ENCODE results near the gene CAPZB.
"Not testable (repeated sequence)": the region's sequence is repeated elsewhere in the genome, so short reads cannot be mapped to it uniquely, and the experiment has no call there.

Gene CAPZB

DNA sequence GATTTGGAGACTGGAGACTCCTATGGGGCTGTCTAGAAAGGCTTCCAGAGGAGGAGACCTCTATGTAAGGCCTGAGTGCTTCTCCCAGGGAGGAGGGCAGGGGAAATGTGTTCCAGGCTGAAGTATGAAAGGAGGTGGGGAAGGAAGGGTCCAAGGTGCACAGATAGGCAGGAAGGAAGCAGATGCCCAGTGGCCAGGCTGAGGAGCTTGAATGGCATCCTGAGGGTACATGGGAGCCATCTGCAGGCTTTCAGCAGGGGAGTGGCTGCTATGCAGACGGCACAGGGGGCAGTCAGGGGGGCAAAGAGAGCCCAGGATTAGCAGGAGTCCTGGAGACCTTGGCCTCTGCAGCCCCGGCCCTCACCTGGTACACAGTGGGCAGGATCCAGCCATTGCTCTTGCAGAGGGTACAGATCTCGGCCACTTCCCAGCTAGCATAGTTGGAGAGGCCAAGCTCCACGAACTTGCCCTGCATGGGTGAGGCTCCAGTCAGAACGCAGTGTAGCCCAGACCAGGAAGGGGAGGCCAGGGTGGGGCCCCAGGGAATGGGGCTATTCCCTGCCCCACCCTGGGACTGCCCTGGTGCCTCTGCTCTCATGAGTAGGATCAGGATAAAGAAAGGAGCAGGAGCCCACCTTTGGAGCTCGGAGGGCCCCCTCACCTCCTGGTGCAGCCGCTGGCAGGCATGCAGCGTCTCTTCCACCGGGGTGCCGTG lies 177.4 kb downstream of the CAPZB start:
- DNase-seq: no peak

DNA sequence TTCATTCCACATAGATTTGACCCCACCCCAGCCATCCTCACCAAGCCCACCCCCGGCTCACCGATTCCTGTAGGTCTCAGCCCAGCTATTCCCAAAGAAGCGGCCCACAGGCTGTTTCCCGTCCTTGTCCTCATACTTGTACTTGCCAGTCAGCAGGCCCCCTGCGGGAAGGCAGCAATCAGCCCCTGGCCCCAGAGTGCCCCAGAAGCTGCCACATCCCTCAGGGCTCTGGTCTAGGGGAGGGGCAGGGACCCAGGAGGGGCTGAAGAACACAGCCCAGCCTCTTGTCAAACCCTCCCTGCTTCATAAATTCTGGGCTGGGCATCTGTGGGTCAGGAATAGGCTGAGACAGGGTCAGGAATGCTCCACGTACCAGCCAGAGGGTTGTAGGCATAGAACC lies 178.4 kb downstream of the CAPZB start:
- DNase-seq: no peak

DNA sequence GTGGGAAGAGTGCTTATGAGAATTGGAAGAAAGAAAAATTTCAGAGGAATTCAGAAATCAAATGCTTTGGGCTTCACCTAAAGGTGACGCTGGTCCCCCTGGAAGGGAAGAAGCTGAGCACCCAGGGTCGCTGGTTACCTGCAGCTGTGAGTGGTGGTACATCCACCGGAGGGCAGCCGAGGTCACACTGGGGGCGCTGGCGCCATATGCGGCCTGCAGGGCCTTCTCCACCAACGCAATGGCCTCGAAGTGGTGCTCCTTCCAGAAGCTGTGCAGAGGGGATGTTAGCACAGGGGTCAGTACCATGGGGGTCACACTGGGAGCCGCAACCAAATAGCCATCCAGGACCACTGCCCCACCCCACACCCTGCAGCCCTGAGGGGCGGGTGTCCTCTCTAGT lies 179.5 kb downstream of the CAPZB start:
- DNase-seq: no peak

DNA sequence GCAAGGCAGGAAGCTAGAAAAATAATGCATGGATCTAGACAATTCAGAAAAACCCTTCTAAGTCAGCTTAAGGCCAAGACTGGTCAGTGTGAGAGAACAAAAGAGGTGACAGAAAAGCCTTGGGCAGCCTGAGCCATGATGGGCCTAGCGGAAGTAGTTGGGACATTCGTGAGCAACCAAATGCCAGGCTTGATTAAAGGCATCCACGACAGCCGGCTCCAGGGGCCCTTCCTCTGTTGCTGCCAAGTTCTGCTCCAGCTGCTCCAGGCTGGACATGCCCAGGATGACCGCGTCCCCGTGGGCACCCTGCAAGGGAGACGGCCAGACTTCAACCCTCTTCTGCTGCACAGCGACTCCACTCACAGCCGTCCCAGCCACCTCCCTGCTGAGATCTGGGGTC lies 181.3 kb downstream of the CAPZB start:
- DNase-seq: not testable (repeated sequence)

DNA sequence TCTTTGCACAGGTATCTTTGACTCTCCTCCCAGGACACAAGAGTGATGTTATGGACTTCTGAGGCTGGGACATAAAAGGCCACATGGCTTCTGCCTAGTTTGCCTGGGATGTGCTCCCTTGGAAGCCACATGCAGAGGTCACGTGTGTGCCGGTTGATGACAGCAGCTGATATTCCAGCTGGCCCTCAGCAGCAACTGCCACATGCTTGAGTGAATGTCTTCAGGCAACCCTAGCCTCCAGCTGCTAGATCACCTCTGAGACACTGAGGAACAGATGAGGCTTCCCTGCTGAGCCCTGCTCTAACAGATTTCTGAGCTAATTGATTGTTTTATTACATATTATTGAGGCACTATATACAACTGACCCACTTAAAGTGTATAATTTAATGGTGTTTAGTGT lies 185.1 kb downstream of the CAPZB start:
- no peak for DNase-seq

DNA sequence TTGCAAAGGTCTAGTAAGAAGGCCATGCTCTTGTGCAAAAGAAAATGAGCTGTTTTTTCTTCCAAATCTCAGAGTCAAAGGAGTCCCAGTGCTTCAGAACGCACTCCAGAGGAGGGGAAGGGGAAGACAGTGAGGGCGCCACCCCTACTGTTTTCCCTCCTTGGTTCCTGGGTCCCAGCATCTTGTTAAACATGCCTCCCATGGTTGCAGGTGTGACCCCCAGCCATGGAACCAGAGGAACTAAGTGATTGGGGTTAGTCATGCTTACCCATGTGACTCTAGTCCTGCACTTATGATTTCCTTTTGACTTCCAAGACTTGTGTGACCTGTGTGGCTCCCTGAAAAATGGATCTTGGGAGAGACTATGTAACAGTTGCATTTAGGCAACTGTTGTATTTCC lies 190.7 kb downstream of the CAPZB start:
- DNase-seq: no peak

DNA sequence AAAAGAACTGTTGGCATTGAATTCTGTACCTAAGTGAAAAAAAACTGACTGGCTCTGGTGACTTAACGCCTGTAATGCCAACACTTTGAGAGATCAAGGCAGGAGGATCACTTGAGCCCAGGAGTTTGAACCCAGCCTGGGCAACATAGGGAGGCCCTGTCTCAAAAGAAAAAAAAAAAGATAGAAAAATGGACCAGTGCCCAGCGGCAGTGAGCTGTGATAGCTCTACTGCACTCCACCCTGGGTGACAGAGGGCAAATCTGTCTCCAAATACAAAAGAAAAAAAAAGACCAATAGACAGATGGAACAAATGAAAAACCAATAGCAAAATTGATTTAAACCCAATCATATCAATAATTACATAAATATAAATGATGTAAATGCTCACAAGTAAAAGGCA lies 196.1 kb downstream of the CAPZB start:
- DNase-seq: no peak
